SKM-1 treated with dmso at 0.1 percent for 144 hours (cell line): ENCODE data around the gene GEMIN7.
"Not testable (repeated sequence)": the region's sequence is repeated elsewhere in the genome, so short reads cannot be mapped to it uniquely, and the experiment has no call there.

ENCODE experiments used
- DNase-seq: peaks from one replicate; lab custom pipeline; 2025; ENCODE audit not compliant: unreplicated experiment; lab: John Stamatoyannopoulos, UW

Gene GEMIN7

DNA sequence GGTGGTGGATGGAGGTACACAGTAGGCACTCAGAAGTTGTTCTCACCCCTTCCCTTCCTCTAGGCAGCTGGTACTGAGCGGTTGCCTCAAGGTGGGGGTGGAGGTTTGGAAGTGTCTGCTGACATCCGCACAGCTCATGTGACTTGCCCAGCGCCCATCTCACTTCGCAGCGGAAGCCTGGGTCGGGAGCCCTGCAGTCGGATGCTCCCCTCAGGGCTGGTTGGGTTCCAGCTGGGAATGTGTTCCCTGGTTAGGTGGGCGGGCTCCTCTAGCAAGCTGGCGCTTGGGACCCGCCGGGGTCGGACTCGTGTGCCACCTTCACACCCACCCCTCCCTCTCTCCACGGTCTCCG, 24.1 kb downstream of the GEMIN7 start:
- no peak for DNase-seq

DNA sequence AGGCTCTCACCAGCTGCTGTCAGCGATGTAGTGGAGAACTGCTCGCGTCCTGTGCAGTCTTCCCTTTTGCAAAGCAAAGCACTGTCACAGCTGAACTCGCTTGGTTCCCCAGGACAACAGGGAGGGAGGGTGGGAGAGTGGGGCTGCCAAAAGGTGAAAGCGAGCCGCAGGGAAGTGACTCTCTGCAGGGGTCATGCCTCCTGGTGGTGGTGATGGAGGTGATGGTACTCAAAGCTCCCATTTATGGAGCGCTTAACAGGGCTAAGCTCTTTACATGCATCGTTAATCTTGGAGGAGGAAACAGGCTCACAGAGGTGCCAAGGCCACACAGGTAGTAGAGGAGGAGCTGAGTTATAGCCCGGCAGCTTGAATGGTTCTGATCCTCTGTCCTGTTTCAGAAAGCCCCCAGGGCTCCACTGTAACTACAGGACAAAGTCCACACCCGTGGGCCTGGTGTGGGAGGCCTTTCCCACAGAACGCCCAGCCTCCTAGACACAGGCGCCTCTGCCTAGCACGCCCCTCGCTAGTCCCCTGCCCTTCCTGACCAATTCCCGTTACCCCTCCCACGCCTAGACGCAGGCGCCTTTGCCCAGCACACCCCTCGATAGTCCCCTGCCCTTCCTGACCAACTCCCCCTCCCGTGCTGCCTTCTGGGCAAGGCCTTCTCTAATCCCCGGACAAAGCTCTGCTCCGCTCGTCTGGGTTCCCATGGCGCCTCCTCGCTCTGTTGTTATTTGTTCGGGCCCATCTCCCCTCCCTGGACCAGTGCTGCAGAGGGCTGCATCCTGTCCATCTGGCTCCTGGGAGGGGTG, 24.7 kb downstream of the GEMIN7 start:
- DNase-seq = no peak

DNA sequence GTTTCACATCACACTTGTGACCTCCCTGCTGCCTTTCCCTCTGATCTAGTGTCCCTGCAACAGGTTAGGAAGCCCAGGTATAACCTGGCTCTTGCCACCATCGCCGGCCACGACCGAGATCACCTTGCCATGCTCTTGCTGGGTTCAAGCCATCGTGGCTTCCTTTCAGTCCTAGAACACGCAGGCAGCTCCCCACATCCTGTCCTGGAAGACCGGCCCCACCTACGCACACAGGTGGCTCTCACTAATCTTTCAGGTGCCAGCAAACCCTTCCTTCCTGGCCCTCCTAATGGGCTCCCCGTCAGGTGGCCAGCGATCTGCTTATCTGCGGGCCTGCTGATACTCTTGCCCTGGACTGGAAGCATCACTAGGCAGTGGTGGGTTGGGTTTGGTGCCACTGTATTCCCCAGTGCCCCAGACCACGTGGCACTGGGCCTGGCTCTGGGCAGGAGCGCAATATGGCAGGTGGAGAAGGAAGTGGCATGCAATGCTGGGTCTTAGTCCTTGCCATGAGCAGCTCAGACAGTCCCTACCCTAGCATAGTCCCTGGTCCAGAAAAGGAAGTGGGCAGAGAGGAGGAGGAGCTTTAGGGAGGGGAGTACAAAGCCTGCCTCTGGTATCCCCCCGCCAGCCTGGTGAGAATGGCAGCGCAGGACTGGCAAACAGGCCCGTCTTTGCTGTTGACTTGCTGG, 25.7 kb downstream of the GEMIN7 start:
- DNase-seq = no peak

DNA sequence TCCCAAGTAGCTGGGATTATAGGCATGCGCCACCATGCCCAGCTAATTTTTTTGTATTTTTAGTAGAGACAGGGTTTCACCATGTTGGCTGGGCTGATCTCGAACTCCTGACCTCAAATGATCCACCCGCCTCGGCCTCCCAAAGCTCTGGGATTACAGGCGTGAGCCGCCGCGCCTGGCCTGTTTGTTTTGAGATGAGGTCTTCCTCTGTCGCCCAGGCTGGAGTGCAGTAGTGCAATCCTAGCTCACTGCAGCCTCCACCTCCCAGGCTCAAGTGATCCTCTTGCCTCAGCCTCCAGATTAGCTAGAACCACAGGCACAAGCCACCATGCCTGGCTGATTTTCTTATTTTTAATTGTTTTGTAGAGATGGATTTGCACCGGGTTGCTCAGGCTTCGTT, 27.3 kb downstream of the GEMIN7 start:
- not testable (repeated sequence) for DNase-seq

DNA sequence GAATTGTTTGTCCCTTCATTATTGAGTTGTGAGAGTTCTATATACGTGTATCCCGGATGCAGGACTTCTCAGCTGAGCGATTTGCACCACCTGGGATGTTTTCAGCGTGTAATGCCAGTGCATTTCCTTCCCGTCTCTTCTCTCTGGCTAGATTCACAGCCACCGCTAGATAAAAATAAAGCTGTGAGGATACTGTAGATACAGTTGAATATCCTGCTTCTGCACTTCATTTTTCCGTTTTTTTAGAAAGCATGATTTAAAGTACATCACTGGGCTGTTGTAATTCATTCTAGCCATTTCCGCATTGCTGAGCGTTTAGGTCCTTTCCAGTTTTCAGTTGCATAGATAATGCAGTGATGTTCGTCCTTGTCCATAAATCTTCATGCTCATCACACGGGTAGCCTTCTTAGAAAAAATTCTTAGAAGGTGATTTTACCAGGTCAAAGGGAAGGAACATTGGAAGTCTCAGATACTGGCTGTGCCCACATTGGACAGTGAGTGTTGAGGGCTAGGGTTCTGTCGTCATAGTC, 28.6 kb downstream of the GEMIN7 start:
- DNase-seq = no peak

DNA sequence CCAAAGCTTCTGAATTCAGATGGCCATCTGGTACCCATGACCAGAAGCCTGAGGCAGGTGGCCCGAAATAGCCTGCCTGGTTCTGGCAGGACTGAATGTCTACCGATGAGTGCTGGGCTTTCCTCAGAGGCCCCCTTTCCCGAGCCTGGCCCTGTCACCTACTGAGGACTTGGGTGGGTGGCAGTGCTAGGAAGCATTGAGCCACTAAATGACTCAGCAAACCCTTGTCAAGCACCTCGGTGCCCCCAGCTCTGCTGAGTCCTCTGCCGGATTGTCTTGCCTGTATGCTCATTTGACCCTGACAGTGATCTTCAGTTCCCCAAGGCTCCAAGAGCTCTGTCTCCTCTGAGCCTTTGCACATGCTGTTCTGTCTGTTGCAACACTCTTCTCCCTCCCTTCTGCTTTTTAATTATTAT, 31.8 kb downstream of the GEMIN7 start:
- no peak for DNase-seq

DNA sequence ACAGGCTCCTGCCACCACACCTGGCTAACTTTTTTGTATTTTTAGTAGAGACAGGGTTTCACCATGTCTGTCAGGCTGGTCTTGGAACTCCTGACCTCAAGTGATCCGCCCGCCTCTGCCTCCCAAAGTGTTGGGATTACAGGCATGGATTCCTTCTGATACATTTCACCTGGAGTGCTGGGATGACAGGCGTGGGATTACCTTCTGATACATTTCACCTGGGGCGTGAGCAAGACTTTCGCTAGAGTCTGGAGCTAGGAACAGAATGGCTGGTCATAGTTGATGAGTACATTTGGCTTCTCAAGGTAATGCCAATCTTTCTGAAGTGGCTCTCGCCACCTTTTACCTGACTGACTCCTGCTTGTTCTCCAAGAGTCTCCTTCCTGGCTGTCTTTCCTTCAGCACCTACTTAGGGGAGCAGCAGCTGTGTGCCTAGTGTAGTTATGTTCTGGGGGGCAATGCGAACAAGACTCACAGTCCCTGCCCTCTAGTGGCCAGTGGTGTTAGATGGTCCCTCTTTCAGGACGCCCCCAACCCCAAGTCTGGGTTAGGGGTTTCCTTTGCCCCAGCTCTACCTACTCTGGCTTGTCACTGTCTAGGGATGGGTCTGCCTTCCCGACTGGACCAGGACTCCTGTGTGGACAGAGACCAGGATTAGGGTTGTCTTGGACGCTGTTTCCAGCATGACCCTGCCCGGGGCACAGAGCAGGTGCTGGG, 33.2 kb downstream of the GEMIN7 start:
- no peak for DNase-seq

DNA sequence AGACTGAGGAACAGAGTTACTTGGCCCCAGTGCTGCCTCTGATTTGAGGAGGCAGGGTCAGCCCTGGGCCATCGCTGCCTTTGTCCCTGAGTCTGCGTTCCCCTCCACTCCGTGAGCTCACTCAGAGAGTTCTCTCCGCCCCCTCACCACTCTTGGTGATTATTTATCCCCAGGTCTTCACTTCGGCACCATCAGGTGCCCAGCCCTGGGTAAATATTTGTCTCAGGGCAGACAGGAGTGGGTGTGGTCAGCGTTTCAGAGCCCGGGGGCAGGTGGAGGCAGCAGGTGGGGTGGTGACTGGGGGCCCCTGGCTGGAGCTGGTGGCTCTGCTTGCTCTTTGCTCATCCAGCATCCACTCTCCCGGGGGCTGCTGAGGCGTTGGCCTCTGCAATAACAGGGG, 34.6 kb downstream of the GEMIN7 start:
- no peak for DNase-seq

DNA sequence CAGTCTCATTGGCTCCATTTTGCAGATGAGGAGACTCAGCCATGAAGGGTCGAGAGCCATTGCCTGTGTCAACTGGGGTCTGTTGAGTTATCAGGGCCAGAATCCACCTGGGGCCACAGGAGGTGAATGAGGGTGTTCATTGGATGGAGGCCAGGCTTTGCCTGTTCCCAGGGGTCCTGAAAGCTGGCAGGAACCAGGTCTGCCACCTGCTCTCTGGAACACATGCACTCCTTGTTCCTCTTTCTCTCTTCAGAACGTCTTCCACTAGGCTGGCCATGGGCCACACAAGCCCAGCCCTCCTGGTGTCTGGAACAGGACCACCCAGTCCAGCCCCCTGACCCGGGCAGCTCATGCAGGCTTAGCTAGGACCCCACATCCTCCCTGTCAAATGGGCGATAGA, 35.1 kb downstream of the GEMIN7 start:
- DNase-seq = no peak

DNA sequence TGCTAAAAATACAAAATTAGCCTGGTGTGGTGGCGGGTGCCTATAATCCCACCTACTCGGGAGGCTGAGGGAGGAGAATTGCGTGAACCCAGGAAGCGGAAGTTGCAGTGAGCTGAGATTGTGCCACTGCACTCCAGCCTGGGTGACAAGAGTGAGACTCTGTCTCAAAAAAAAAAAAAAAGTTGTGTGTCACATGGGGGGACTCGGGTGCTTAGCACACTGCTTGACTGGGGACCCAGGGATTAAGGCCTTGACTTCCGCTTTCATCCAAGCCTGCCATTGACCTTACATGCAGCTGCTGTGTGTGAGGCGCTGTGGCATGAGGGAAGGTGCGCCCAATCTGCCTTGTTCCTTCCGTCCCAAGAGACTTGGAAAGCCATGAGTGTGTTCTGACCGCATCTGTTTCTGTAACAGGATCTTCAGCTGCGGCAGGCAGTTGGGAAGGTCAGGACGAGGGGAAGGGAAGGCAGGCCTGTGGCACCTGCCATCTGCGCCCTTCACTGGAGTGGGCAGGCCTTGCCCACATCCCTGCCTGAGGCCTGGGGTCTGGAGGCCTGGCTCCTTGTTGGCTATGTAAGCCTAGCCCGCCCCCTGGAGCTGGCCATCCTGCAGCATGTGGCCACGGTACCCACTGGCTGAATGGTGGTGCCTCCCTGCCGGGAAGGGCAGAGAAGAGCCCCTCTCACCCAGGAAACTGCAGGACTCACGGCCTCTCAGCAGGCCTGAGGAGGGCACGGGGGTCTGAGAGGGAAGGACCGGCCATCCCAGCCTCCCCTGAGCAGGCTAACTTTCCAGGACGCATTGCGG, 37.0 kb downstream of the GEMIN7 start:
- no peak for DNase-seq

DNA sequence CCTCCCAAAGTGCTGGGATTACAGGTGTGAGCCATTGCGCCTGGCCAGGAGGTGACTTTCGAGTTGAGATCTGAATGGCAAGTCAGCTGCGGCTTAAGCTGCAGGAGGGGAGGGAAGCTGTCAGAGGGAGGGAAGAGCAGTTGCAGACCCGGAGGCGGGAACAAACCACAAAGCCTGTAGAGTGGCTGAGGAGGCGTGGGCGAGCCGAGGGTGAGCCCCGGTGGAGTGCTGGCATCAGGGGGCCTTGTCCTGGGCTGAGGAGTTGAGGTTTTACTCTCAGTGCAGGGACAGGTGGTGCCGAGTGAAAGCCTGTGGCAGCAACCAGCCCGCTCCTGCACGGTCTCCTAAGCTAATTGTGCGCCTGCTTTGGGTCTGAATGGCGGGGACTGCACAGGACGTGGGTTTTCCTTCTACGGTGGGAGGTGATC, 38.1 kb downstream of the GEMIN7 start:
- DNase-seq = no peak

DNA sequence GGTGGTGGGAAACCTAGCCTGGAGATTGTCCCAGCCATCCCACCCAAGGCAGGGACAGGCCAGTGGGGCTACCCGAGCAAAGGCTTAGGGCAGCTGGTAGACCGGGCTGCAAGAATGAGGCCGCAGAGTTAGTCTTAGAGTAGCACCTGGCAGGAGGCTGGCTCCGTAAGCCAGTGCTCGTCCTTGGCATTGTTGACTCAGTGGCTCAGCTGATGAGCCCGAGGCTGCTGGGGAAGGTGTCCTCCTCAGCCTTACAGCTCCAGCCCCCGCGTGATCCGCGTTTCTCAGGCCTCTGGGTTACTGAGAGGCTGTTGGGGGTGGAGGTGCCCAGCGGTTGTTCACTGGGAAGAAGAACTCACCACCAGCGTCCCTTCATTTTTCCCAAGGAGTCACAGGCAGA, 38.6 kb downstream of the GEMIN7 start:
- no peak for DNase-seq

DNA sequence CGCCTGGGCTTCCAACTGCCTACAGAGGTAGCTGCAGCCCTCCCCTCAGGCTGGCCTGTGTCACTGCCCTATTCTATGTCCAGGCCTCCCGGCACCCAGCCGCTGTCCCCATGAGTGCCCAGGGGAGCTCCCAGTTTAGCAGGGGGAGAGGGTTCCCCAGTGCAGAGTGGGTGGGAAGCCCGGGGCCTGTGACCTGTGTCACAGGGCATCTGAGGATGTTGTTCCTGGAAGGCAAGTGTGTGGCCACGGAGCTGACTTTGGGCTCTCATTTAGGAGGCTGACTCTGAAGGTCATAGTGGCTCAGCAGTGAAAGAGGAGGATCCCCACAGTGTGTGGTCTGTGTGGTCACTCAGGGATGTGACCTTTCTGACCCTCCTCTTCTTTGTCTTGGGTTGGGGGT, 39.0 kb downstream of the GEMIN7 start:
- no peak for DNase-seq

DNA sequence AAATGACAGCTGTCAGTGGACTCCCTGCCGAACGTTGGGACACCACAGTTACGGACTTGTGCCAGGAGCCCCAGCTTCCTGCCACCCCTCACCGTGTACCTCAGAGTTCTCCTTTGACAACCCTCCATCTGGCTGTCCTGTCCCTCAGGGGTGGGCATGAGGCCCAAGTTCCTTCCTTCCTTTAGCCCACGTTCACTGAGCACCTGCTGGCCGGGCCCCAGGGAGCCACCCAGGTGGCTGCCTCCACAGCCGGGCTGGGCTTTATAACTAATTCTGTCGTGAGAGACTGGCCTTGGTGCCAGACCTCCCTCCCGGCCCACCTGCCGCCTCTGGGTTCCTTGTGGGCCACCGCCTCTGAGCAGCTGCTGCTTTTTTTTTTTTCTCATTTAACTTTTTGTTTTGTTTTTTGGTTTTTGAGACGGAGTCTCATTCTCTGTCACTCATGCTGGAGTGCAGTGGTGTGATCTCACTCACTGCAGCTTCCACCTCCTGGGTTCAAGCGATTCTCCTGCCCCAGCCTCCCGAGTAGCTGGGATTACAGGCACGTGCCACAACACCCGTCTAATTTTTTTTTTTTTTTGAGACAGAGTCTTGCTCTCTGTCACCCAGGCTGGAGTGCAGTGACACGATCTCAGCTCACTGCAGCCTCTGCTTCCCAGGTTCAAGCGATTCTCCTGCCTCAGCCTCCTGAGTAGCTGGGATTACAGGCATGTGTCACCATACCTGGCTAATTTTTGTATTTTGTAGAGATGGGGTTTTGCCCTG, 39.7 kb downstream of the GEMIN7 start:
- DNase-seq = not testable (repeated sequence)

DNA sequence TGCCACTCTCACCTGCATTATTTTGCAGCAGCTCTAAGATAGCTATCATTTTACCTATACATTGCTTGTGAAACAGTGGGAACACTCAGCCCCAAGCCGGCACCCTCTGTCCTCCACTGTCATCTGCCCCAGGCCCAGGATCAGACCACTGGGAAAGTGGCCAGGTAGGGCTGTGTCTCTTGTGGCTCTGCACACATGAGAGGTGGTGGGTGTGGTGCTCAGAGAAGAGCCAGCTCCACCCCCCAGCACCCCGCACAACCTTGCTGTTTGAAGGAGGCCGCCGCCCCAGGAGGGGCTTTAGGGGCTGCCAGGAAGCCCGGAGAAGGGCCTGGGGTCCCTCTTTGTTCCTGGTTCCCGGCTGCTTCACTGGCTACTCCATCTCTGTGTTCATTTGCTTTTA, 40.5 kb downstream of the GEMIN7 start:
- no peak for DNase-seq

DNA sequence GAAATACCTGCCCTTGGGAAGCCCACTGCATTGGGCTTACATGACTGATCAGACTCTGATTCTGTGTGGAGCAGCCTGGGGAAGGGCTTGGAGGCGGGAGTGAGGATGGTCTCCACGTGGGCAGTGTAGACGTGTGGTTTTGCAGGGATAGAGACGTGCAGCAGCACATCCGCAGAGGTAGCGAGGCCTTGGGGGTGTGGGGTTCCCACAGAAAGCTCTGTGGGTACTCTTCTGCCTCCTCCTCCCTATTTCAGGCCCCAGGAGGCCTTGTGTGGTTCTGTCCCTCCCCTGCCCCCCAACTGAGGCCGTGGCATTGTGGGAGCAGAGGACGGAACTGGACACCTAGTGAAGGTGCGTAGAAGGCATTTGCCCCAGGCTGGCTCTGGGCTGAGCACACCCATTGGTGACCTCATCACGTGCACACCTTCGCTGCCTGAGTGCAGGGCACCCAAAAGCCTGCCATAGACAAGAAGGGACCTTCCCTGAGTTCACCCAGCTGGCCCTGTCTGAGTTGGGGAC, 42.8 kb downstream of the GEMIN7 start:
- no peak for DNase-seq

DNA sequence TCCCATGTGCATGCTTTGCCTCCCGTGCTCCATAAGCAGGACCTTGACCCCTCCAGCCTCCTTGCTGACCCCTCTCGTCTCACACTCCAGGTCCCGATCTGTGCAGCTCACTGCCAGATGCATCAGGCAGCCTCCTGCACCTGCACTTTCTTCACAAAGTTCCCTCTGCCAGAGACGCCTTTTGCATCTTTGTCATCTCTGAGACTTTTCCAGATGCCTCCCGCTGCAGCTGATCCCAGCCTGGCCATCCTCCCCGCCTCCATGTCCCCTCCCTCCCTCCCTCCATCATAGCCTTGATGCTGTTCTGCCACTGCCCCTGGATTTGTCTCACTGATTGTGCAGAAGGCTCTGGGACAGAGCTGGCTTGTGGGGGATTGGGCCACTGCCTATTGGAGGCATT, 43.8 kb downstream of the GEMIN7 start:
- no peak for DNase-seq

DNA sequence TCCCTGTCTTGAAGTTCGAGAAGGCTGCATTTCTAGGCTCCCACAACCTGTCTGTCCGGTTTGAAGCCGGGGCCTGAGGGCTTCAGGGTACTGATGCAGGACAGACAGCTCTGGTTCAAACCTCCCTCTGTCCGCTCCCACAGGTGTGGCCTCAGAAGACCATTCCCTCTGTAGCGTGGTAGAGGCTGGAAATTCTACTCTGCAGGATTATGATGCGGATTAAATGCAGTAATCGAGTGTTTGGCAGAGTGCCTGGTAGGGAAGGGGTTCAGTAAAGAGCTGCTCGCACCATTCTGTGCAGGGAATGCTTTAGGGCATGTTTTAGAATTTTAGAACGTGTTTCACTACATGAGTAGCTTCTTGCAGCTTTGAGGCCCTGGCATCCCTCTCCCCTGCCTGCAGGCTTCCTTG, 44.4 kb downstream of the GEMIN7 start:
- no peak for DNase-seq

DNA sequence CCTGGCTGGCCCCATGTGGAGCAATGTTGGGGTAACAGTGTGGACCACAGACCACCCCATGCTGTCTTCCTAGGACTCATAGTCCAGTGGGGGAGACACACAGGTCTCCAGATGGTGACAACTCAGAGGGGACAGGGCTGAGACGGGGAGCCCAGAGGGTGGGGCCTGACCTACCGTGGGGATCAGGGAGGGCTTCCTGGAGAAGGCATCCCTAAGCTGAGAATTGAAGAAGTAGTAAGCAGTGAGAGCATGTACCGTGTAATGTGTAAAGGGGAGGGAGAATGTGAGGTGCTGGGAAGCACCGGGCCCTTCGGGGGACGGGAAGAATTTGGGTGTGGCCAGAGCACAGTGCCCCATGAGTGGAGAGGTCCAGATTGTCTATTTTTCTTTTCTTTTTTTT, 45.0 kb downstream of the GEMIN7 start:
- DNase-seq = no peak

DNA sequence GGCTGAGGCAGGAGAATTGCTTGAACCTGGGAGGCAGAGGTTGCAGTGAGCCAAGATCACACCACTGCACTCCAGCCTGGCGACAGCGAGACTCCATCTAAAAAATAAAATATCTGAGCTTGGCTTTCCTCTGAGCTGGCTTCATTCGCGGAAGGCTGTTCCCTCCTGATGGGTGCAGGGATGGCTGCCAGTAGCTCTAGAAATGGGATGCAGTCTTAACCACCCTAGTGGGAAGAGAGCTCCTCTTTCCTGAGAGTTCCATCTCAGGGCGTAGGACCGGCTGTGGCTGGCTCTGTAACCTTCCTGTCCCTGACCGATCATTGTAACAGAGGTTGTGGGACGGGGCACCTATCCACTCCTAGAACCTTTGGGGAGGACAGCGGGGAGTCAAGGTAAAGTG, 46.3 kb downstream of the GEMIN7 start:
- DNase-seq = no peak
